Superior temporal gyrus (tissue), 1 donor: ENCODE data around the gene SMAP1.
A peak's percentile ranks its signal among the peaks of the same experiment; 100 is the strongest.

ENCODE experiments used
- DNase-seq: peaks from one replicate; pipeline ENCODE4 v3.0.0-alpha.2; 2016; ENCODE audit errors: extremely low spot score

The SMAP1 gene

GRCh38 chr6:70841112-70841511 is 173.4 kb downstream of the SMAP1 start:
- no peak for DNase-seq

GRCh38 chr6:70842541-70842940 is 174.9 kb downstream of the SMAP1 start:
- no peak for DNase-seq

DNA sequence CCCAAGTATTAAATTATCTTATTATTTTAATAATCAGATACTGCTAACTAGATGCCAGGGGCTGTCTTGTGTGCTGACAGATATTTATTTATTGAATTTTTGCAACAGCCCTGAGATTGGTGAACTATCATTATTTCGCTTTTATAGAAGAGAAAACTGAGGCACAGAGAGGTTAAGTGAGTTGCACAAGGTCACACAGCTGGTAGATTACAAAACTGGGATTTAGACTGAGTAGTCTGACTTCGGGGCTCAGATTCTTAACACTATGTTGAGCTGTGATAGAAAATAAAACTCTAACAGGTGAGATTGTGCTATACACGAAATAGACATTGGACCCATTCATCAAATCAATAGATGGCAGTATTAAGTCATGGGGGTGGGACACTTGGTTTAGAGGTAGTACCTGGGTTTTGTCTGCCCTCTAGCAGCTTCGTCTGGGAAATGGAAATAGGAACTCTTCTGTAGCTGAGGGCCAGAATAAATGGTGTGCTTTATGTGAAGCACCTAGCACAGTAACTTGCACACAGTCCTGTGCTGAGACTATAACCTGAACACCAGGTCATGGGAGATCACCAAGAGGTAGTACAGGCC is 175.7 kb downstream of the SMAP1 start:
- DNase-seq: no peak

GRCh38 chr6:70844301-70844700 is 176.6 kb downstream of the SMAP1 start:
- DNase-seq: no peak

DNA sequence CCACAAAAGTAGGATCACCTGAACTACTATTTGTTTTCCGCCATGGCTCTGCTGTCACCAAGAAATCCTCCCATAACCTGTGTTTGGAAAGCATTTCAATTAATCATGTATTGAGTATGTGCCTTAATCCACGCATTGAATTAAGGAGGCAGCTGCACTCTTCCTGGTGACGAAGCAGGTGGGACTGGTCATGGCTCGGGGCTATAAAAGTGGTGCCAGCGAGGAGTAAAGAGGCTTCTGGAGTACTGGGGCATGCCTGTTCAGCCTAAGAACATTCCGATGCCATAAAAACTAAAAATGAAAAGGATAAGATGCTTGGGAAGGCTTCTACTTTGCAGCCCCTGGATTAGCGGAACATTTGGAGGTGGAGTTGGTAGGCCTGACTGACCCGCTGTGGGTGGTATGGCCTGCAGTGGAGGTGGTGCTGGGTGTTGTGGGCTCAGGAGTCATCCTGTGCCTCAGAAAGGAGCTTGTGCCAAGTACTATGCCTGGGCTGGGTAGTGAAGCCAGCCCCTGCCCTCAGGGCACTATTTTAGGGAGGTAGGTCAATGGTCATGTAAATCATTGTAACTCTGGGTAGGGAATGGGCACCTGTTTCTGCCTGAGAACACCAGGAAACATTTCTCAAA is 178.6 kb downstream of the SMAP1 start:
- no peak for DNase-seq

- DNase-seq: no peak
These were observed 179.7 kb downstream of the SMAP1 start for GRCh38 chr6:70847106-70848084.

GRCh38 chr6:70849348-70850069 is 181.8 kb downstream of the SMAP1 start:
- no peak for DNase-seq

- DNase-seq: no peak
These were observed 185.1 kb downstream of the SMAP1 start for GRCh38 chr6:70852667-70853246.

GRCh38 chr6:70857387-70858077 is 189.8 kb downstream of the SMAP1 start:
- DNase-seq: no peak

GRCh38 chr6:70860045-70860444 is 192.4 kb downstream of the SMAP1 start:
- no peak for DNase-seq

DNA sequence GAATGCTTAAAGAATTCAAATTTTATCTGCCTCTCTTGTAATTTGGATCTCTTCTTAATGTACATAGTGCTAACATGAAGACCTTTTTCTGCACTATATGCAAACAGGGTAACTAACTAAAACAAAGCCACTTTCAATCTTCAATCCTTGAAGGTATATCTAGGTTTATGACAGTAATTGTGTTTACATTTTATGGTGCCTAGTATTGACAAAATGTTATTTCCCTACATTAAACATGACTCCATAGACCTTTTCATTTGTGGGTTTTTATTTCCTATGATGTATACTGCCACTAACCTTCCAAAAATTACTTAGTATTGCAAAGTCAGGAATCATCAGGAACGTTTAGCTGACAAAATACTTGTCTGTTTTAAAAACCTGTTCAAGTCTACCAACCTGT is 193.2 kb downstream of the SMAP1 start:
- no peak for DNase-seq

GRCh38 chr6:70863343-70863742 is 195.7 kb downstream of the SMAP1 start:
- no peak for DNase-seq

- DNase-seq: no peak
These were observed 196.7 kb downstream of the SMAP1 start for GRCh38 chr6:70864401-70864800.

- no peak for DNase-seq
These were observed 204.8 kb downstream of the SMAP1 start for GRCh38 chr6:70872469-70872868.

- no peak for DNase-seq
These were observed 206.7 kb downstream of the SMAP1 start for GRCh38 chr6:70874181-70874913.

GRCh38 chr6:70879496-70879895 is 211.8 kb downstream of the SMAP1 start:
- DNase-seq: no peak

- peak; percentile 87 for DNase-seq
These were observed 216.6 kb downstream of the SMAP1 start for GRCh38 chr6:70884074-70884983.

DNA sequence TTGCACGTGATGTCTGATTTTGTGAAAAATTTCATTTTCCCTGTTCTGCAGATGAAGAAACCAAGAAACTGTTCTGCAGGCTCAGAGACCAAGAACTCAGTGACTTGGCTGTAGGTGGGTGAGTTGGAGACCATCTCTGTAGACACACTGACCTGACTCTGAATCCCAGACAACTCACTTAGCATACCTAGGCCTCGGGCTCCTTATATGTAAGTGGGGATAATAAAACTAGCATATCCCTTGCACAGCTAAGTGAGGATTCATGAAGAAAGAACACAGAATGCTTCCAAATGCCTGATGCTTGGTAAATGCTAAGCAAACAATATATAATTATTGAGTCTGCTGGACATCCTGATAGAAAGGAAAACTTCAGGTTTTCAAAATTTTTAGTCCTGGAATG is 218.4 kb downstream of the SMAP1 start:
- DNase-seq: no peak

DNA sequence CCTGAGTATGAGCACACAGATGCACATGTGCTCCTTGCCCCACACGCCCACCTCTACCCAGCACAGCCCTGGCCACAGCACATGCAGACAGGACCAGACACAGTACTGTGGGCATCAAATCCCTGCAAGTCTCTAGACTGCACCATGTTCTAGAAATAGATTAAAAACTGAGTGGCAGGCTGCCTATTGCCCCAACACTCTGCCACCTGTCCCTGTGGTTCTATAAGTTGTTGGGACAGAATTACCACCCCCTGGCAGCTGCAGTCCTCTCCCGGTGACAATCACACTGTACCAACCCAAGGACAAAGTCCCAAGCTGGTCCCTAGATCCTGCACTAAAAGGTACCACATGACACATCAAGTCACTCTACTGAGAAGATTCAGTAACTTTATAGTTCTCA is 219.0 kb downstream of the SMAP1 start:
- no peak for DNase-seq
